IPS-20b (cell line): ENCODE measurements around the gene FAM78A.
A peak's percentile ranks its signal among the peaks of the same experiment; 100 is the strongest.

Experiments
- H3K27ac ChIP-seq: one replicate; pipeline ENCODE4 v1.5.1; 2013; ENCODE audit warnings: low read length
- H3K27me3 ChIP-seq: 2 replicates; pipeline ENCODE4 v1.6.1; 2013; ENCODE audit warnings: mild to moderate bottlenecking, low read length, inconsistent platforms; ENCODE audit not compliant: insufficient read depth
- H3K36me3 ChIP-seq: 2 replicates; pipeline ENCODE4 v1.6.1; 2013; ENCODE audit warnings: low read depth, mild to moderate bottlenecking, inconsistent platforms, low read length, moderate library complexity; ENCODE audit not compliant: insufficient read depth
- H3K4me1 ChIP-seq: 2 replicates; pipeline ENCODE4 v1.6.1; 2013; ENCODE audit warnings: mild to moderate bottlenecking, control low read depth, inconsistent platforms, low read length, moderate library complexity; ENCODE audit not compliant: insufficient read depth
- H3K4me3 ChIP-seq: 2 replicates; pipeline ENCODE4 v1.5.1; 2013; ENCODE audit warnings: mild to moderate bottlenecking, low read length, inconsistent platforms
- H3K9ac ChIP-seq: 2 replicates; pipeline ENCODE4 v1.6.1; 2013; ENCODE audit warnings: low read depth, mild to moderate bottlenecking, inconsistent platforms, low read length, moderate library complexity
- H3K9me3 ChIP-seq: 2 replicates; pipeline ENCODE4 v1.6.1; 2013; ENCODE audit warnings: mild to moderate bottlenecking, low read depth, low read length, inconsistent platforms; ENCODE audit not compliant: insufficient read depth

The FAM78A gene

GRCh38 chr9:131237931-131238401 is 38.3 kb downstream of the FAM78A start:
- H3K4me3 ChIP-seq, result no peak overlapping the region
- H3K27me3 ChIP-seq, result no peaks in the 10 kb centered on the region
- peak overlapping the region; percentile 52 for H3K9ac ChIP-seq
- H3K9me3 ChIP-seq, result no peaks in the 10 kb centered on the region
- peaks cover 14% of the 10 kb centered on the region for H3K4me1 ChIP-seq
- no peak overlapping the region for H3K27ac ChIP-seq
- peaks cover 20% of the 10 kb centered on the region for H3K36me3 ChIP-seq

GRCh38 chr9:131237291-131237690 is 39.0 kb downstream of the FAM78A start:
- Histone ChIP-seq H3K27ac (no peak overlapping the region), H3K4me3 (no peak overlapping the region), H3K4me1 (peaks cover 14% of the 10 kb centered on the region), H3K9me3 (no peaks in the 10 kb centered on the region), H3K36me3 (peaks cover 25% of the 10 kb centered on the region), H3K9ac (no peak overlapping the region), H3K27me3 (no peaks in the 10 kb centered on the region)

GRCh38 chr9:131236761-131237160 is 39.5 kb downstream of the FAM78A start:
- Histone ChIP-seq H3K4me1 (peaks cover 14% of the 10 kb centered on the region), H3K9me3 (no peaks in the 10 kb centered on the region), H3K36me3 (peaks cover 30% of the 10 kb centered on the region), H3K4me3 (no peak overlapping the region), H3K27ac (no peak overlapping the region), H3K9ac (no peak overlapping the region), H3K27me3 (no peaks in the 10 kb centered on the region)

- H3K36me3 ChIP-seq, result peaks cover 35% of the 10 kb centered on the region
- no peaks in the 10 kb centered on the region for H3K9me3 ChIP-seq
- no peak overlapping the region for H3K9ac ChIP-seq
- peaks cover 14% of the 10 kb centered on the region for H3K4me1 ChIP-seq
- H3K27me3 ChIP-seq, result no peaks in the 10 kb centered on the region
- no peak overlapping the region for H3K27ac ChIP-seq
- no peak overlapping the region for H3K4me3 ChIP-seq
These were observed 40.1 kb downstream of the FAM78A start for GRCh38 chr9:131236161-131236560.

GRCh38 chr9:131235480-131235851 is 40.8 kb downstream of the FAM78A start:
- Histone ChIP-seq H3K9me3 (no peaks in the 10 kb centered on the region), H3K27ac (no peak overlapping the region), H3K36me3 (peaks cover 40% of the 10 kb centered on the region), H3K27me3 (no peaks in the 10 kb centered on the region), H3K4me3 (no peak overlapping the region), H3K9ac (no peak overlapping the region), H3K4me1 (peaks cover 14% of the 10 kb centered on the region)

- H3K4me1 ChIP-seq, result peaks cover 14% of the 10 kb centered on the region
- H3K27me3 ChIP-seq, result no peaks in the 10 kb centered on the region
- H3K4me3 ChIP-seq, result no peak overlapping the region
- no peaks in the 10 kb centered on the region for H3K9me3 ChIP-seq
- H3K9ac ChIP-seq, result no peak overlapping the region
- H3K36me3 ChIP-seq, result peaks cover 45% of the 10 kb centered on the region
- H3K27ac ChIP-seq, result no peak overlapping the region
These were observed 41.4 kb downstream of the FAM78A start for GRCh38 chr9:131234799-131235479.

- Histone ChIP-seq H3K36me3 (peaks cover 46% of the 10 kb centered on the region), H3K27ac (no peak overlapping the region), H3K4me1 (peaks cover 14% of the 10 kb centered on the region)
These were observed 42.3 kb downstream of the FAM78A start for GRCh38 chr9:131233995-131234394.

GRCh38 chr9:131233556-131233955 is 42.8 kb downstream of the FAM78A start:
- Histone ChIP-seq H3K27me3 (no peaks in the 10 kb centered on the region), H3K27ac (no peak overlapping the region), H3K4me1 (peaks cover 10% of the 10 kb centered on the region), H3K4me3 (no peak overlapping the region), H3K9me3 (no peaks in the 10 kb centered on the region), H3K36me3 (peaks cover 46% of the 10 kb centered on the region), H3K9ac (no peak overlapping the region)

More at GRCh38 chr9:131233995-131234394, 42.3 kb downstream of the FAM78A start:
- H3K9me3 ChIP-seq, result no peaks in the 10 kb centered on the region
- no peak overlapping the region for H3K9ac ChIP-seq
- no peaks in the 10 kb centered on the region for H3K27me3 ChIP-seq
- no peak overlapping the region for H3K4me3 ChIP-seq

- H3K9me3 ChIP-seq, result no peaks in the 10 kb centered on the region
- no peak overlapping the region for H3K4me3 ChIP-seq
- H3K9ac ChIP-seq, result no peak overlapping the region
- H3K27ac ChIP-seq, result no peak overlapping the region
- H3K4me1 ChIP-seq, result peaks cover 15% of the 10 kb centered on the region
- no peaks in the 10 kb centered on the region for H3K27me3 ChIP-seq
- H3K36me3 ChIP-seq, result peaks cover 44% of the 10 kb centered on the region
These were observed 47.3 kb downstream of the FAM78A start for GRCh38 chr9:131228988-131229387.

- 0 out of 2 replicates have a peak overlapping the region, but pooled peaks have one; percentile 37 for H3K9ac ChIP-seq
- H3K4me3 ChIP-seq, result no peak overlapping the region
- peaks cover 36% of the 10 kb centered on the region for H3K36me3 ChIP-seq
- H3K27me3 ChIP-seq, result no peaks in the 10 kb centered on the region
- H3K4me1 ChIP-seq, result peaks cover 15% of the 10 kb centered on the region
- no peaks in the 10 kb centered on the region for H3K9me3 ChIP-seq
- H3K27ac ChIP-seq, result no peak overlapping the region
These were observed 48.3 kb downstream of the FAM78A start for GRCh38 chr9:131227959-131228460.

- no peaks in the 10 kb centered on the region for H3K9me3 ChIP-seq
- no peak overlapping the region; the same call in 1 of the 2 replicates for H3K4me3 ChIP-seq
- peaks cover 15% of the 10 kb centered on the region for H3K4me1 ChIP-seq
- peaks cover 37% of the 10 kb centered on the region for H3K36me3 ChIP-seq
- no peak overlapping the region for H3K27ac ChIP-seq
- 0 out of 2 replicates have a peak overlapping the region, but pooled peaks have one; percentile 37 for H3K9ac ChIP-seq
- no peaks in the 10 kb centered on the region for H3K27me3 ChIP-seq
These were observed 49.0 kb downstream of the FAM78A start for GRCh38 chr9:131227112-131227958.
